K562 (cell line): ENCODE data around the gene ZNF17. TPM values are rescaled to one million over a fixed set of nuclear protein-coding genes. Genes with fewer than 3 reads are reported as not detected.

Experiments used
- ARHGAP35 ChIP-seq: fragments of 450-650 bp; IDR thresholded peaks from 2 replicates; pipeline ENCODE4 v1.6.1; 2018; ENCODE audit not compliant: partially characterized antibody
- CBFA2T3 ChIP-seq: fragments of 450-650 bp; IDR thresholded peaks from 2 replicates; pipeline ENCODE4 v1.6.1; 2017
- CREB1 ChIP-seq, 2 experiments: sonication (generic) in 1 of 2; formaldehyde crosslinking in 1 of 2; IDR thresholded peaks; 2 replicates each; pipeline versions ENCODE4 v1.6.1 to v1.8.0; 2012 to 2022; ENCODE audit warnings: inconsistent platforms in 1 of 2, mild to moderate bottlenecking in 1 of 2, missing genetic modification reagents in 1 of 2, moderate library complexity in 1 of 2
- DNMT1 ChIP-seq: fragments of 450-650 bp; IDR thresholded peaks from 2 replicates; pipeline ENCODE4 v1.6.1; 2016; ENCODE audit warnings: antibody characterized with exemption, mild to moderate bottlenecking
- ILK ChIP-seq: fragments of 450-650 bp; IDR thresholded peaks from 2 replicates; pipeline ENCODE4 v1.6.1; 2016; ENCODE audit warnings: missing genetic modification characterization, low read depth, mild to moderate bottlenecking, missing compliant biosample characterization, moderate library complexity, borderline replicate concordance
- JUND ChIP-seq, 2 experiments: IDR thresholded peaks; 2 replicates in 1 of 2; 3 replicates in 1 of 2; pipeline ENCODE4 v1.6.1; 2011; ENCODE audit warnings: borderline replicate concordance in 2 of 2, low read depth in 2 of 2, low read length in 2 of 2, improper control_type of control experiment in 1 of 2, missing biosample characterization in 1 of 2, missing genetic modification characterization in 1 of 2, missing genetic modification reagents in 1 of 2
- KDM4B ChIP-seq, 2 experiments: fragments of 450-650 bp in 1 of 2; sonication (generic) in 1 of 2; IDR thresholded peaks; 2 replicates each; pipeline ENCODE4 v1.6.1; 2016 to 2017; ENCODE audit warnings: borderline replicate concordance in 2 of 2, antibody characterized with exemption in 1 of 2, low read depth in 1 of 2, mild to moderate bottlenecking in 1 of 2
- MCM2 ChIP-seq: fragments of 450-650 bp; IDR thresholded peaks from 2 replicates; pipeline ENCODE4 v1.6.1; 2017; ENCODE audit warnings: low read depth, mild to moderate bottlenecking
- PHTF2 ChIP-seq: fragments of 250-450 bp; sonication (Bioruptor Pico); IDR thresholded peaks from 2 replicates; pipeline ENCODE4 v1.5.0; 2021; ENCODE audit warnings: mild to moderate bottlenecking
- RFX5 ChIP-seq: IDR thresholded peaks from 2 replicates; pipeline ENCODE4 v1.6.1; 2011; ENCODE audit warnings: low read depth, mild to moderate bottlenecking, improper control_type of control experiment, low read length
- SMAD1 ChIP-seq: fragments of 150-350 bp; IDR thresholded peaks from 2 replicates; pipeline ENCODE4 v1.6.1; 2014; ENCODE audit warnings: low read length, low read depth; ENCODE audit not compliant: partially characterized antibody
- ZNF507 ChIP-seq: conservative IDR thresholded peaks from 2 replicates; pipeline ENCODE4 v1.6.1; 2017; ENCODE audit warnings: missing genetic modification characterization, missing compliant biosample characterization
- ZNF57 ChIP-seq: fragments of 450-650 bp; formaldehyde crosslinking; IDR thresholded peaks from 2 replicates; pipeline ENCODE4 v1.4.0; 2020; ENCODE audit warnings: mild to moderate bottlenecking, moderate library complexity
- polyA plus RNA-seq, 8 experiments: library from polyadenylated mRNA; depleted of rRNA in 4 of 8; stranded (reverse) in 5 of 8; unstranded in 3 of 8; fragments of >200 nt; fragmentation: Nextera tagmentation in 2 of 8; fragmentation: Illumina TruSeq in 1 of 8; extraction: Ambion mirVana in 2 of 8; extraction: Trizol in 1 of 8; gene quantifications; 2 replicates each; pipeline versions ENCODE4 v1.2.1 to v1.2.3, GENCODE V29; 2011 to 2014; ENCODE audit warnings: inconsistent platforms in 1 of 8, missing spikeins in 1 of 8
- total RNA-seq, 7 experiments: library from RNA; depleted of rRNA in 6 of 7; stranded (reverse); fragments of >200 nt in 6 of 7; fragmentation: Illumina TruSeq in 2 of 7; extraction: Trizol in 2 of 7; gene quantifications; 2 replicates each; pipeline versions ENCODE4 v1.2.1 to v1.2.3, GENCODE V29; 2011 to 2021; ENCODE audit warnings: low replicate concordance in 1 of 7
- TF ChIP-seq, protein P1 (sequence below), 2 experiments: fragments of 450-650 bp; IDR thresholded peaks; 2 replicates each; pipeline ENCODE4 v1.6.1; 2016
- TF ChIP-seq, protein P2 (sequence below), 2 experiments: fragments of 250-450 bp in 1 of 2; fragments of 450-650 bp in 1 of 2; sonication (Bioruptor Pico) in 1 of 2; IDR thresholded peaks; 2 replicates each; pipeline versions ENCODE4 v1.6.1 to v1.8.0; 2016 to 2021; ENCODE audit warnings: mild to moderate bottlenecking in 2 of 2, moderate library complexity in 2 of 2, missing compliant biosample characterization in 1 of 2, missing genetic modification characterization in 1 of 2
- TF ChIP-seq, protein P3 (sequence below): fragments of 200-800 bp; sonication (Bioruptor generic); IDR thresholded peaks from 2 replicates; pipeline ENCODE4 v1.6.1; 2016; ENCODE audit warnings: missing genetic modification characterization, missing compliant biosample characterization
- TF ChIP-seq, protein P4 (sequence below): fragments of 250-450 bp; sonication (Bioruptor Pico); IDR thresholded peaks from 2 replicates; pipeline ENCODE4 v1.9.0; 2021; ENCODE audit warnings: mild to moderate bottlenecking
- TF ChIP-seq, protein P5 (sequence below): sonication (generic); IDR thresholded peaks from 2 replicates; pipeline ENCODE4 v1.6.1; 2016

The ZNF17 gene
- total and polyA plus RNA-seq, 9 of the 15 experiments (the other 6 are each of a cell fraction or from before 2014, with no cell fraction given) = 5.3 to 8.6 (median 6.5) TPM

DNA sequence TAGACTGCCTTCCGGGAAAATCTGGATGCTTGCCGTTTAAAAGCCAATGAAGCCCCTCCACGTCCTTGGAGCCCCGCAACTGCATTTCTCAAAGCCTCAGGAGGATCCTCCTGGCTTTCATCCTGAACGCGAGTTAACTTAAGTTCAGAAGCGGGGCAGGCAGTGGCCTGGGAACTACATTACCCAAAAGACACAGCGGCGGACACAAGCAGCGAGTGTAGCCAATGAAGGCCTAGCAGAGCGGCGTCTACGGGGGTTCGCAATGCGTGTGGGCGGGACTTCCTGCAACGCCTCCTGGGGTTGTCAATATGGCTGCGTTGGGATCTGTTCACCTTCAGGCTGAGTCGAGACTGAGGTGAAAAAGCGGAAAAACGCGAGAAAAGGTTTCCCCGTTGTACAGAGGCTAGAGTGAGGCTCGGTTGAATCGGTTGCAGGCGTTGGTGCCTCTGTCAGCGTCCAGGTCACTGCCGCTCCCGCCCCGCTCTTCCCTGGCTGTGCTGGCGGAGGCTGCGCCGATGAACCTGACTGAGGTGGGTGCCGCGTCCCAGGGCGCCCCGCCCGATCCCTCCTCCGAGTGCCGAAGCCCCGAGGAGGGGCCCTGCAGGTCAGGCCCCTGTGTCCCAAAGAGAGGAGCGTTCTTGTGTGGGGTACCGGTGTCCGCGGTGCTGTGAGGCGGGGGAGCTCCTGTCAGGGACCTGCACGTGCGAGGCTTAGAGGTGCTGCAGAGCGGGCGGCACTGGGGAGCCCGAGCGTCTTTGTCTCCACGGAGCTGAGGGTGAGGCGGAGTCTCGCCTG is at the start of gene ZNF17 (continued):
- TF ChIP-seq, protein P1, sequence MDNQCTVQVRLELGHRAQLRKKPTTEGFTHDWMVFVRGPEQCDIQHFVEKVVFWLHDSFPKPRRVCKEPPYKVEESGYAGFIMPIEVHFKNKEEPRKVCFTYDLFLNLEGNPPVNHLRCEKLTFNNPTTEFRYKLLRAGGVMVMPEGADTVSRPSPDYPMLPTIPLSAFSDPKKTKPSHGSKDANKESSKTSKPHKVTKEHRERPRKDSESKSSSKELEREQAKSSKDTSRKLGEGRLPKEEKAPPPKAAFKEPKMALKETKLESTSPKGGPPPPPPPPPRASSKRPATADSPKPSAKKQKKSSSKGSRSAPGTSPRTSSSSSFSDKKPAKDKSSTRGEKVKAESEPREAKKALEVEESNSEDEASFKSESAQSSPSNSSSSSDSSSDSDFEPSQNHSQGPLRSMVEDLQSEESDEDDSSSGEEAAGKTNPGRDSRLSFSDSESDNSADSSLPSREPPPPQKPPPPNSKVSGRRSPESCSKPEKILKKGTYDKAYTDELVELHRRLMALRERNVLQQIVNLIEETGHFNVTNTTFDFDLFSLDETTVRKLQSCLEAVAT (IDR thresholded peaks at IDR 0.05) = no peak
- TF ChIP-seq ZNF57 (CRISPR knock-in tag) (no peak), CREB1 (IDR thresholded peaks at IDR 0.05) (peak; percentile 81), CREB1 (CRISPR knock-in tag; IDR thresholded peaks at IDR 0.05) (peak; percentile 76), KDM4B (IDR thresholded peaks at IDR 0.05; ENCODE audit: borderline replicate concordance in 2 of 2, low read depth in 1 of 2) (no peak), MCM2 (no peak), CBFA2T3 (no peak), ARHGAP35 (no peak), DNMT1 (no peak), SMAD1 (no peak), RFX5 (no peak), JUND (IDR thresholded peaks at IDR 0.05; ENCODE audit: borderline replicate concordance, low read depth, low read length) (peak; percentile 5; the same call in 1 of the 2 replicates), JUND (tag; IDR thresholded peaks at IDR 0.05; ENCODE audit: borderline replicate concordance, low read depth, low read length) (no peak; the same call in 2 of the 3 replicates), PHTF2 (no peak), ZNF507 (no peak), ILK (tag) (no peak)
- TF ChIP-seq, protein P2, sequence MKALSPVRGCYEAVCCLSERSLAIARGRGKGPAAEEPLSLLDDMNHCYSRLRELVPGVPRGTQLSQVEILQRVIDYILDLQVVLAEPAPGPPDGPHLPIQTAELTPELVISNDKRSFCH (CRISPR knock-in tag; IDR thresholded peaks at IDR 0.05) = no peak
- TF ChIP-seq, protein P2 (tag; IDR thresholded peaks at IDR 0.05) = no peak
- TF ChIP-seq, protein P3, sequence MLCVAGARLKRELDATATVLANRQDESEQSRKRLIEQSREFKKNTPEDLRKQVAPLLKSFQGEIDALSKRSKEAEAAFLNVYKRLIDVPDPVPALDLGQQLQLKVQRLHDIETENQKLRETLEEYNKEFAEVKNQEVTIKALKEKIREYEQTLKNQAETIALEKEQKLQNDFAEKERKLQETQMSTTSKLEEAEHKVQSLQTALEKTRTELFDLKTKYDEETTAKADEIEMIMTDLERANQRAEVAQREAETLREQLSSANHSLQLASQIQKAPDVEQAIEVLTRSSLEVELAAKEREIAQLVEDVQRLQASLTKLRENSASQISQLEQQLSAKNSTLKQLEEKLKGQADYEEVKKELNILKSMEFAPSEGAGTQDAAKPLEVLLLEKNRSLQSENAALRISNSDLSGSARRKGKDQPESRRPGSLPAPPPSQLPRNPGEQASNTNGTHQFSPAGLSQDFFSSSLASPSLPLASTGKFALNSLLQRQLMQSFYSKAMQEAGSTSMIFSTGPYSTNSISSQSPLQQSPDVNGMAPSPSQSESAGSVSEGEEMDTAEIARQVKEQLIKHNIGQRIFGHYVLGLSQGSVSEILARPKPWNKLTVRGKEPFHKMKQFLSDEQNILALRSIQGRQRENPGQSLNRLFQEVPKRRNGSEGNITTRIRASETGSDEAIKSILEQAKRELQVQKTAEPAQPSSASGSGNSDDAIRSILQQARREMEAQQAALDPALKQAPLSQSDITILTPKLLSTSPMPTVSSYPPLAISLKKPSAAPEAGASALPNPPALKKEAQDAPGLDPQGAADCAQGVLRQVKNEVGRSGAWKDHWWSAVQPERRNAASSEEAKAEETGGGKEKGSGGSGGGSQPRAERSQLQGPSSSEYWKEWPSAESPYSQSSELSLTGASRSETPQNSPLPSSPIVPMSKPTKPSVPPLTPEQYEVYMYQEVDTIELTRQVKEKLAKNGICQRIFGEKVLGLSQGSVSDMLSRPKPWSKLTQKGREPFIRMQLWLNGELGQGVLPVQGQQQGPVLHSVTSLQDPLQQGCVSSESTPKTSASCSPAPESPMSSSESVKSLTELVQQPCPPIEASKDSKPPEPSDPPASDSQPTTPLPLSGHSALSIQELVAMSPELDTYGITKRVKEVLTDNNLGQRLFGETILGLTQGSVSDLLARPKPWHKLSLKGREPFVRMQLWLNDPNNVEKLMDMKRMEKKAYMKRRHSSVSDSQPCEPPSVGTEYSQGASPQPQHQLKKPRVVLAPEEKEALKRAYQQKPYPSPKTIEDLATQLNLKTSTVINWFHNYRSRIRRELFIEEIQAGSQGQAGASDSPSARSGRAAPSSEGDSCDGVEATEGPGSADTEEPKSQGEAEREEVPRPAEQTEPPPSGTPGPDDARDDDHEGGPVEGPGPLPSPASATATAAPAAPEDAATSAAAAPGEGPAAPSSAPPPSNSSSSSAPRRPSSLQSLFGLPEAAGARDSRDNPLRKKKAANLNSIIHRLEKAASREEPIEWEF (CRISPR knock-in tag) = no peak
- TF ChIP-seq, protein P4, sequence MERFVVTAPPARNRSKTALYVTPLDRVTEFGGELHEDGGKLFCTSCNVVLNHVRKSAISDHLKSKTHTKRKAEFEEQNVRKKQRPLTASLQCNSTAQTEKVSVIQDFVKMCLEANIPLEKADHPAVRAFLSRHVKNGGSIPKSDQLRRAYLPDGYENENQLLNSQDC (CRISPR knock-in tag) = no peak
- TF ChIP-seq, protein P5, sequence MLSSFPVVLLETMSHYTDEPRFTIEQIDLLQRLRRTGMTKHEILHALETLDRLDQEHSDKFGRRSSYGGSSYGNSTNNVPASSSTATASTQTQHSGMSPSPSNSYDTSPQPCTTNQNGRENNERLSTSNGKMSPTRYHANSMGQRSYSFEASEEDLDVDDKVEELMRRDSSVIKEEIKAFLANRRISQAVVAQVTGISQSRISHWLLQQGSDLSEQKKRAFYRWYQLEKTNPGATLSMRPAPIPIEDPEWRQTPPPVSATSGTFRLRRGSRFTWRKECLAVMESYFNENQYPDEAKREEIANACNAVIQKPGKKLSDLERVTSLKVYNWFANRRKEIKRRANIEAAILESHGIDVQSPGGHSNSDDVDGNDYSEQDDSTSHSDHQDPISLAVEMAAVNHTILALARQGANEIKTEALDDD = no peak
